Measurements from ENCODE around the gene RNF19B.

Gene RNF19B

GRCh38 chr1:32937061-32937460 lies 27.5 kb downstream of the RNF19B start:
- ATAC-seq, result no peak
- Mint-ChIP-seq H3K36me3 (peaks cover 28% of the 10 kb centered on the region), H3K27ac (peak overlapping the region; percentile 53), H3K4me3 (no peak overlapping the region), H3K27me3 (no peaks in the 10 kb centered on the region), H3K9me3 (no peaks in the 10 kb centered on the region), H3K4me1 (no peaks in the 10 kb centered on the region)

DNA sequence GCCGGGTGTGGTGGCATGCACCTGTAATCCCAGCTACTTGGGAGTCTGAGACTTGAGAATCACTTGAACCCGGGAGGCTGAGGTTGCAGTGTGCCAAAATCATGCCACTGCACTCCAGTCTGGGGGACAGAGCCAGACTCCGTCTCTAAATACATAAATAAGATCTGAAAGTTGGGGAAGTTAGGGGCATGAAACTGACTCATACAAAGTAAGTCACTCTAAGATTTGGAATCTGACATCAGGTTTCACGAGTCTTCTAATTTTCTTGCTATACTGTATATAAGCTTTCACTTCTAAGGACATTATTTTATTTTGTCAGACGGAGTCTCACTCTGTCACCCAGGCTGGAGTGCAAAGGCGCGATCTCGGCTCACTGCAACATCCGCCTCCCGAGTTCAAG lies 30.1 kb downstream of the RNF19B start:
- Mint-ChIP-seq H3K27ac (no peak overlapping the region), H3K4me1 (no peaks in the 10 kb centered on the region), H3K27me3 (no peaks in the 10 kb centered on the region), H3K36me3 (peaks cover 24% of the 10 kb centered on the region), H3K4me3 (no peak overlapping the region), H3K9me3 (no peaks in the 10 kb centered on the region)
- ATAC-seq, result no peak

DNA sequence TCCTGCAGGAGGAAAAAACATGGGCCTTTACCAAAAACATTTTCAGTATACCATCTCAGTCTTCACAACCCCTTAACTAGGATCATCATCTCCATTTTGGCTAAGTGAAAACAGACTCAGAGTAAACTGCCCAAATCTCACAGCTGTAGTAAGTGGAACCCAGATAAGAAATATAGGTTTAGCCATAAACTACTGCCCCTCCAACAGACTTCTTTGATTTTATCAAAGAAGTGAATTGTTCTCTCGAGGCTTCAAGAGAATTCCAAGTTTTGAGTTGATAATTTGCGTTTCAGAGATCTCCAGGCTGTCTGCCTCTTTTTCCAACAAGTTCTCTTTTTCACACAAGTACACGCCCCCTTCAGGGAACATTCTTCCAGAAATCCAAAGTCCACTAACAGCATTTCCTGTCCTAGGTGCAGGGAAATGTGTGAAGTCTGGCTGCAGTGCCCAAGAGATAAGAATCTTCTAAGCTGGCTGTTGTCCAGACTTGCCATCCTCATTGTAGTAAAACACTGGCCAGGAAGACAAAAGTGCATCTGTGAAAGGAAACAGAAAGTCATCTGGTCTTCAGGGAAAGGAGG lies 30.8 kb downstream of the RNF19B start:
- Mint-ChIP-seq H3K4me1 (no peaks in the 10 kb centered on the region), H3K27me3 (no peaks in the 10 kb centered on the region), H3K36me3 (peaks cover 19% of the 10 kb centered on the region), H3K27ac (no peak overlapping the region), H3K4me3 (no peak overlapping the region), H3K9me3 (no peaks in the 10 kb centered on the region)
- ATAC-seq, result no peak

- Mint-ChIP-seq H3K4me1 (no peaks in the 10 kb centered on the region), H3K27me3 (no peaks in the 10 kb centered on the region), H3K4me3 (no peak overlapping the region), H3K9me3 (peaks cover 4% of the 10 kb centered on the region), H3K27ac (no peak overlapping the region), H3K36me3 (peaks cover under 1% of the 10 kb centered on the region)
- ATAC-seq, result no peak
These were observed 32.8 kb downstream of the RNF19B start for GRCh38 chr1:32931760-32932159.

DNA sequence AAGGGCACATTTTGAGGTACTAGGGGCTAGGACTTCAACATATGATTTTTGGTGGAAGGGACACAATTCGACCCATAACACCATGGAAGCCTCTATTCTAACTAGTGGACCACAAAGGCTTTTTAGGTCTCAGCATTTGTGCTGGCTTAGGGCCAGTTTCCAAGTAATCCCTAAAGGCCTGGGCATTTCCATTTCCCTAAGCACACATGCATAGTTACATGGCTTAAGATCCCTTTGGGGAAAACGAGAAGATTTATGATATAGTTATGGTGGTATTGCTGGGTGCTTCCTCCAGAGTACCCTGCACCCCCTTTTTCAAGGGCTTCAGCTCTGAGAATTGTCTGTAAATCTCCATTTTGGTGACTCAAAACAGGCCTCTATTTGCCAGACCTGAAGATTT lies 35.2 kb downstream of the RNF19B start:
- ATAC-seq, result no peak
- peaks cover 17% of the 10 kb centered on the region for H3K4me1 Mint-ChIP-seq
- no peak overlapping the region for H3K27ac Mint-ChIP-seq
- no peaks in the 10 kb centered on the region for H3K36me3 Mint-ChIP-seq
- peaks cover 23% of the 10 kb centered on the region for H3K27me3 Mint-ChIP-seq
- peaks cover 4% of the 10 kb centered on the region for H3K9me3 Mint-ChIP-seq
- H3K4me3 Mint-ChIP-seq, result no peak overlapping the region

DNA sequence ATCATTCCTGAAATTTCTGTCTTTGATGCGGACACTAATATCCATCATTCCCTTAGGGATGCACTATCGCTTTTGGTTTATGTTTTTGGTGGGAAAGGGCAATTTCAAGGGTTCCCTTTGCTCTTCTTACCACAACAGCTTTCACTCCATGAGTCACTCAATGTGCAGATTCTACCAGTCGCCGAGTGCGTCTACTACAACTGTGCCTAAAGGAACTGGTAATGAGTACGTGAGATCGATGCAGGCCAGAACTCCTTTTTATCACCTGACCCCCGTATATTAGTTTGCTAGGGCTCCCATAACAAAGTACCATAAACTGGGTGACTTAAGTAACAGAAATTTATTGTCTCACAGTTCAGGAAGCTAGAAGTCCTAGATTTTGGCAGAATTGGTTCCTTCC lies 35.9 kb downstream of the RNF19B start:
- Mint-ChIP-seq H3K9me3 (peaks cover 4% of the 10 kb centered on the region), H3K36me3 (no peaks in the 10 kb centered on the region), H3K4me1 (peaks cover 23% of the 10 kb centered on the region), H3K27me3 (peaks cover 30% of the 10 kb centered on the region), H3K4me3 (no peak overlapping the region), H3K27ac (no peak overlapping the region)
- ATAC-seq, result no peak

DNA sequence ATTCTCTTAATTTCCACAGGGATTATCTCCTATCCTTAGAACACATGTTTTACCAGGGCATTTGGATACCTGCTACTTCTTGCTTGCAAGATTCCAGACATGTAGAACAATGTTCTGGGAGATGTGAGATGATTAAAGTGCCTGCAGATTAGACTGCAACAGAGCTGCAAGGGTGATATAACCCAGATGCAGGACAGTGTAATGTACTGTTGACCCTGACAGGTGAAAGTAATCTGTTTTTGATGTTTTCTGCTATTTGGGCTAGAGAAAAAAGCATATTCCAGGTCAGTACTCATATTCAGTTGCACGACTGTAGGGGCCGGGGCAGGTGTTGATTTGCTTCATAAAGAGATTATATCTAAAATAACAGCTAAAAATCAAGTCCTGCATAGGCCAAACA lies 36.3 kb downstream of the RNF19B start:
- peaks cover 25% of the 10 kb centered on the region for H3K4me1 Mint-ChIP-seq
- H3K27ac Mint-ChIP-seq, result no peak overlapping the region
- ATAC-seq, result no peak
- no peak overlapping the region for H3K4me3 Mint-ChIP-seq
- no peaks in the 10 kb centered on the region for H3K36me3 Mint-ChIP-seq
- H3K9me3 Mint-ChIP-seq, result peaks cover 4% of the 10 kb centered on the region
- H3K27me3 Mint-ChIP-seq, result peaks cover 34% of the 10 kb centered on the region

- Mint-ChIP-seq H3K36me3 (no peaks in the 10 kb centered on the region), H3K4me1 (peaks cover 25% of the 10 kb centered on the region), H3K4me3 (no peak overlapping the region), H3K9me3 (peaks cover 4% of the 10 kb centered on the region), H3K27ac (no peak overlapping the region), H3K27me3 (peaks cover 42% of the 10 kb centered on the region)
- ATAC-seq, result no peak
These were observed 37.2 kb downstream of the RNF19B start for GRCh38 chr1:32927441-32927840.

DNA sequence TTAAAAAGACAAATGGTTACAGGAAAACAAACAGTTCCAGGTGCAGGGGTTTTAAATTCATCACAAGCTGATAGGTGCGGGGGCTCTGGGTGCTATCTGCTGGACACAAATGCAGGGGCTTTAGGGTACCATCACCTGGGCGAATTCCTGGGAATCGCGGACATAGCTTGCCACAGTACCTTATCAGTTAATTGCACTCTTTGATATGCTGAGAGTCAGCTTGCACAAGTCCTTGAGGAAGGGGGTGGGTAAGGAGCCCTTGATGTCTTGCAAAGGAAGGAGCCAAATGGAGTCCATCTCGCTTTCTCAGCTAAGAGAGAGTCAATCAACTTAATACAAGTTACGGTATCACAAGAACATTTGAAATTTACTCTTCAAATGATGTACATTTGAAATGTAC lies 38.0 kb downstream of the RNF19B start:
- Mint-ChIP-seq H3K9me3 (peaks cover 4% of the 10 kb centered on the region), H3K4me1 (peaks cover 25% of the 10 kb centered on the region), H3K27ac (no peak overlapping the region), H3K4me3 (no peak overlapping the region), H3K36me3 (no peaks in the 10 kb centered on the region), H3K27me3 (peaks cover 51% of the 10 kb centered on the region)
- no peak for ATAC-seq

- Mint-ChIP-seq H3K27ac (no peak overlapping the region), H3K4me3 (peak overlapping the region; percentile 25), H3K36me3 (no peaks in the 10 kb centered on the region), H3K4me1 (peaks cover 25% of the 10 kb centered on the region), H3K27me3 (peaks cover 61% of the 10 kb centered on the region), H3K9me3 (peaks cover 4% of the 10 kb centered on the region)
- ATAC-seq, result no peak
These were observed 39.0 kb downstream of the RNF19B start for GRCh38 chr1:32925403-32926162.

DNA sequence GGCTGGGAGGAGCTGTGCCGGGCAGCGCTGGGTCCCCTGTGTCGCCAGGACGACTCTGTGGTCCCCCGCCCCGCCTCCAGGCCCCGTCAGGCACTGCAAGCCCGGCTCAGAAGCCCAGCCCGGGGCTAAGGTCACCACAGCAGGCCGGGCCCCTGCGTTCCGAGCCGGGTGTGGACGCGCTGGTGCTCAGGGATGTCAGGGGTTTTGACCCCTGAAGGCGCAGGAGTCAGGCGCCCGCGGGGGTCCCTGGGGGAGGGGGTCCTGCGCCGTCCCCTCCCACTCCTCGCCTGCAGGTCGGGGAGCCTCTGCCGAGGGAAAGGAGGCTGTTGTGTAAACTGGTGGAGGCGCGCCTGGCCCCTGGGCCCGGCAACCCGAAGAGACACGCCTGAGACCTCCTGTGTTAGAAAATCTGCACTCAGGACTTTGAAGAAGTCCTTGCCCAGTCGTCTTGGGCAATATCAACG lies 39.7 kb downstream of the RNF19B start:
- Mint-ChIP-seq H3K4me3 (no peak overlapping the region), H3K27ac (no peak overlapping the region), H3K4me1 (peaks cover 25% of the 10 kb centered on the region), H3K27me3 (peaks cover 68% of the 10 kb centered on the region), H3K36me3 (no peaks in the 10 kb centered on the region), H3K9me3 (peaks cover 4% of the 10 kb centered on the region)
- ATAC-seq, result no peak

DNA sequence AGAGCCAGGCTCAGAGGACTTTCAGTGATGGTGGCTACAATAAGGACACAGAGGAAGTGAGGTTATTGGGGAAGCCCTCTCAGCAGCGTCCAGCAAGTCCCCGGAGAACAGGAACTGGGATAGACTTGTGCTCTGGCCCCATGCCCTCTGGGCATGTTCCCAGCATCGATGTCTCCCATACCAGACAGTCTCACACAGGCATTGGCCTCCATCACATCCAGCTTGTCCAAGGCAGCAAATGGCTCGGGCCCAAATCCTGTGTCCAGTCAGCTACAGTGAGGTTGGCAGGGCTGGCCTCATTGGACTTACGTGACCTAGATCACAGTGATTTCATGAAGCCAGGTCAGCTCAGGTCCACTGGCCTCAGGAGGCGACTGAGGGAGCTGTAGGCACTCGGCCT lies 43.8 kb downstream of the RNF19B start:
- Mint-ChIP-seq H3K4me3 (no peak overlapping the region), H3K27ac (no peak overlapping the region), H3K4me1 (peaks cover 23% of the 10 kb centered on the region), H3K9me3 (no peaks in the 10 kb centered on the region), H3K27me3 (peaks cover 84% of the 10 kb centered on the region), H3K36me3 (no peaks in the 10 kb centered on the region)
- no peak for ATAC-seq

DNA sequence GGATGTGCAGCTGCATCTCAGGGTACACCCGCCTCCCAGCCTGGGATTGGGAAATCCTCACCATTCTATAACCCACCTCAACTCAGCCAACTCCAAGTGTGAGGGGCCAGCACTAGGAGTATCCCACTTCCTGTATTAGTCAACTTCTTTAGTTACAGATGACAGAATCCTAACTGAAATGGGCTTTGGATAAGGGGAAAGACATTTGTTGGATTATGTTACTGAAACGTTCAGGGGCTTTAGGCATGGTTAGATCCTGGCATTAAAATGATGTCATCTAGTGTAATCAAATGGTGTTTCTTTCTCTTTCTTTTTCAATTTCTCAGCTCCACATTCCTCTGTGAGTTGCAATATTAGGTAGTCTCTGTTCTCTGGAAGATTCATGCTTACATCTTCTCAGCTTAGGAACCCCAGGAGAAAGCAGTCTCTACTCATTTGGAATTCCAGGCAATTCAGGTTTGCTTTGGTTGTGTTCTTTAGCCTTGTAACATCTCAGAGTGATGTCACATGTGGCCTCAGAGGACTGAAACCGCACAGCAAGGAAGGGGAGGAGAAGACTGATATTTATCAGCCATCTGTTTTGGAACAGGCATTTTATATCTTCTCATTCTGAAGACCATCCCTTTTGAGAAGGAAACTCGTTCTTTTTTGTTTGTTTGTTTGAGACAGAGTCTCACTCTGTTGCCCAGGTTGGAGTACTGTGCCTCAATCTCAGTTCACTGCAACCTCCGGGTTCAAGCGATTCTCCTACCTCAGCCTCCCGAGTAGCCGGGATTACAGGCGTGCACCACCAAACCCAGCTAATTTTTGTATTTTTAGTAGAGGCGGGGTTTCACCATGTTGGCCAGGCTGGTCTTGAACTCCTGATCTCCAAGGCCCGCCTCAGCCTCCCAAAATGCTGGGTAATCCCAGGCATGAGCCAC lies 44.5 kb downstream of the RNF19B start:
- Mint-ChIP-seq H3K27ac (no peak overlapping the region), H3K4me3 (no peak overlapping the region), H3K36me3 (no peaks in the 10 kb centered on the region), H3K4me1 (peaks cover 15% of the 10 kb centered on the region), H3K27me3 (peaks cover 84% of the 10 kb centered on the region), H3K9me3 (no peaks in the 10 kb centered on the region)
- no peak for ATAC-seq

GRCh38 chr1:32918179-32918578 lies 46.4 kb downstream of the RNF19B start:
- ATAC-seq, result no peak
- Mint-ChIP-seq H3K9me3 (no peaks in the 10 kb centered on the region), H3K36me3 (no peaks in the 10 kb centered on the region), H3K4me1 (no peaks in the 10 kb centered on the region), H3K4me3 (no peak overlapping the region), H3K27ac (no peak overlapping the region), H3K27me3 (peaks cover 66% of the 10 kb centered on the region)

- H3K27me3 Mint-ChIP-seq, result peaks cover 60% of the 10 kb centered on the region
- H3K9me3 Mint-ChIP-seq, result no peaks in the 10 kb centered on the region
- no peak overlapping the region for H3K27ac Mint-ChIP-seq
- H3K4me1 Mint-ChIP-seq, result no peaks in the 10 kb centered on the region
- no peak for ATAC-seq
- no peaks in the 10 kb centered on the region for H3K36me3 Mint-ChIP-seq
- H3K4me3 Mint-ChIP-seq, result no peak overlapping the region
These were observed 47.1 kb downstream of the RNF19B start for GRCh38 chr1:32917521-32917920.

All from stimulated activated memory B cell treated with anti-CD40 and anti-IgM and Interleukin-4, amounts not matched to agents 10 μg/mL and 1 μg/mL and 100 μg/mL, for 72 hours (primary cell).